Stimulated activated naive CD8-positive, alpha-beta T cell treated with anti-CD3 and anti-CD28 coated beads, Interleukin-15, amount 100 ng/mL, for 72 hours (primary cell): Measurements from ENCODE around the gene OR1D5.
"Not testable (repeated sequence)": the region's sequence is repeated elsewhere in the genome, so short reads cannot be mapped to it uniquely, and the experiment has no call there.

Source experiments
- ATAC-seq: fragments of 150-1000 bp; cut with Tn5 transposase; 2 replicates; pipeline ENCODE4 v1.10.0; 2021; ENCODE audit warnings: mild to moderate bottlenecking, moderate library complexity
- DNase-seq, 2 donors: peaks; one replicate each; pipeline ENCODE4 v3.0.0; 2021 to 2022
- H3K27ac Mint-ChIP-seq, 2 donors: one replicate each; pipeline ENCODE4 v1.8.0; 2022; ENCODE audit warnings: mild to moderate bottlenecking in 2 of 2, mixed read lengths in 2 of 2, moderate library complexity in 2 of 2
- H3K27me3 Mint-ChIP-seq: one replicate; pipeline ENCODE4 v1.8.0; 2022; ENCODE audit warnings: mixed read lengths
- H3K4me1 Mint-ChIP-seq: one replicate; pipeline ENCODE4 v1.8.0; 2022; ENCODE audit warnings: mild to moderate bottlenecking, mixed read lengths
- H3K4me3 Mint-ChIP-seq, 2 donors: one replicate each; pipeline ENCODE4 v1.8.0; 2022; ENCODE audit warnings: mild to moderate bottlenecking in 2 of 2, mixed read lengths in 2 of 2, moderate library complexity in 1 of 2
- H3K9me3 Mint-ChIP-seq, 2 donors: one replicate each; pipeline ENCODE4 v1.8.0; 2022; ENCODE audit warnings: mixed read lengths in 2 of 2

OR1D5 gene

GRCh38 chr17:3035968-3036280 is 27.5 kb downstream of the OR1D5 start:
- H3K9me3 Mint-ChIP-seq: no peaks in the 10 kb centered on the region
- no peak for ATAC-seq
- H3K4me1 Mint-ChIP-seq: no peaks in the 10 kb centered on the region
- no peak overlapping the region for H3K27ac Mint-ChIP-seq
- peaks cover 16% of the 10 kb centered on the region for H3K27me3 Mint-ChIP-seq
- DNase-seq: no peak
- H3K4me3 Mint-ChIP-seq: no peak overlapping the region

- Mint-ChIP-seq H3K4me1 (no peaks in the 10 kb centered on the region), H3K4me3 (no peak overlapping the region), H3K27ac (no peak overlapping the region), H3K27me3 (peaks cover 10% of the 10 kb centered on the region), H3K9me3 (no peaks in the 10 kb centered on the region)
- ATAC-seq (no peak), DNase-seq (no peak)
These were observed 28.0 kb downstream of the OR1D5 start for GRCh38 chr17:3035256-3035967.

GRCh38 chr17:3034578-3034920 is 28.9 kb downstream of the OR1D5 start:
- peaks cover 8% of the 10 kb centered on the region for H3K27me3 Mint-ChIP-seq
- DNase-seq (no peak), ATAC-seq (no peak)
- H3K27ac Mint-ChIP-seq: no peak overlapping the region
- no peaks in the 10 kb centered on the region for H3K9me3 Mint-ChIP-seq
- H3K4me1 Mint-ChIP-seq: no peaks in the 10 kb centered on the region
- H3K4me3 Mint-ChIP-seq: no peak overlapping the region

GRCh38 chr17:3033741-3034577 is 29.4 kb downstream of the OR1D5 start:
- Mint-ChIP-seq H3K4me1 (no peaks in the 10 kb centered on the region), H3K4me3 (no peak overlapping the region), H3K9me3 (no peaks in the 10 kb centered on the region), H3K27me3 (peaks cover 4% of the 10 kb centered on the region), H3K27ac (no peak overlapping the region)
- ATAC-seq (no peak), DNase-seq (no peak)

- Mint-ChIP-seq H3K9me3 (no peaks in the 10 kb centered on the region), H3K27ac (no peak overlapping the region), H3K4me1 (no peaks in the 10 kb centered on the region), H3K27me3 (no peaks in the 10 kb centered on the region), H3K4me3 (no peak overlapping the region)
- no peak for DNase-seq
- no peak for ATAC-seq
These were observed 30.2 kb downstream of the OR1D5 start for GRCh38 chr17:3033248-3033640.

- no peaks in the 10 kb centered on the region for H3K4me1 Mint-ChIP-seq
- no peaks in the 10 kb centered on the region for H3K27me3 Mint-ChIP-seq
- ATAC-seq: no peak
- no peak overlapping the region for H3K4me3 Mint-ChIP-seq
- DNase-seq: no peak
- H3K9me3 Mint-ChIP-seq: no peaks in the 10 kb centered on the region
- H3K27ac Mint-ChIP-seq: no peak overlapping the region
These were observed 30.9 kb downstream of the OR1D5 start for GRCh38 chr17:3032258-3033247.

- not testable (repeated sequence) for H3K27me3 Mint-ChIP-seq, H3K4me1 Mint-ChIP-seq, H3K27ac Mint-ChIP-seq, H3K9me3 Mint-ChIP-seq, H3K4me3 Mint-ChIP-seq, ATAC-seq, DNase-seq
These were observed 32.4 kb downstream of the OR1D5 start for GRCh38 chr17:3030852-3031470.

- Mint-ChIP-seq H3K27me3 (no peaks in the 10 kb centered on the region), H3K4me1 (no peaks in the 10 kb centered on the region), H3K4me3 (no peak overlapping the region), H3K9me3 (no peaks in the 10 kb centered on the region), H3K27ac (no peak overlapping the region)
- DNase-seq (no peak), ATAC-seq (no peak)
These were observed 33.3 kb downstream of the OR1D5 start for GRCh38 chr17:3030096-3030495.

- Mint-ChIP-seq H3K27me3 (no peaks in the 10 kb centered on the region), H3K4me1 (no peaks in the 10 kb centered on the region), H3K9me3 (no peaks in the 10 kb centered on the region), H3K4me3 (no peak overlapping the region), H3K27ac (peak overlapping the region in 1 of 2 donors; percentile 40)
- no peak for DNase-seq
- ATAC-seq: no peak
These were observed 34.0 kb downstream of the OR1D5 start for GRCh38 chr17:3029213-3029913.

GRCh38 chr17:3027786-3028532 is 35.4 kb downstream of the OR1D5 start:
- Mint-ChIP-seq H3K4me3 (no peak overlapping the region), H3K27ac (no peak overlapping the region), H3K9me3 (peaks cover 8 to 14% of the 10 kb centered on the region in 2 donors), H3K27me3 (no peaks in the 10 kb centered on the region), H3K4me1 (no peaks in the 10 kb centered on the region)
- ATAC-seq: no peak
- DNase-seq: no peak

- no peak overlapping the region for H3K27ac Mint-ChIP-seq
- no peaks in the 10 kb centered on the region for H3K4me1 Mint-ChIP-seq
- no peak overlapping the region for H3K4me3 Mint-ChIP-seq
- no peaks in the 10 kb centered on the region for H3K27me3 Mint-ChIP-seq
- ATAC-seq: no peak
- DNase-seq: no peak
- H3K9me3 Mint-ChIP-seq: peaks cover 14 to 20% of the 10 kb centered on the region in 2 donors
These were observed 36.3 kb downstream of the OR1D5 start for GRCh38 chr17:3026856-3027751.

- ATAC-seq (no peak), DNase-seq (no peak)
- H3K27me3 Mint-ChIP-seq: no peaks in the 10 kb centered on the region
- no peaks in the 10 kb centered on the region for H3K4me1 Mint-ChIP-seq
- H3K27ac Mint-ChIP-seq: no peak overlapping the region
- peaks cover 14 to 28% of the 10 kb centered on the region in 2 donors for H3K9me3 Mint-ChIP-seq
- no peak overlapping the region for H3K4me3 Mint-ChIP-seq
These were observed 37.1 kb downstream of the OR1D5 start for GRCh38 chr17:3026125-3026855.
